Parathyroid adenoma (tissue), 2 donors: ENCODE measurements around the gene GKN2.

Source experiments
- H2AFZ ChIP-seq: fragments of 300-600 bp; sonication (generic); one replicate; pipeline ENCODE4 v1.7.0; 2017; ENCODE audit warnings: antibody characterized with exemption, mild to moderate bottlenecking
- H3K27ac ChIP-seq: fragments of 300-600 bp; sonication (generic); one replicate; pipeline ENCODE4 v1.7.0; 2017
- H3K27me3 ChIP-seq: fragments of 300-600 bp; sonication (generic); one replicate; pipeline ENCODE4 v1.7.0; 2017; ENCODE audit warnings: low read length; ENCODE audit not compliant: control insufficient read depth, insufficient read depth
- H3K36me3 ChIP-seq: fragments of 300-600 bp; sonication (generic); one replicate; pipeline ENCODE4 v1.7.0; 2017; ENCODE audit warnings: low read length; ENCODE audit not compliant: control insufficient read depth, insufficient read depth
- H3K4me1 ChIP-seq: fragments of 300-600 bp; sonication (generic); one replicate; pipeline ENCODE4 v1.7.0; 2017; ENCODE audit warnings: control low read depth
- H3K4me2 ChIP-seq: fragments of 300-600 bp; sonication (generic); one replicate; pipeline ENCODE4 v1.7.0; 2017; ENCODE audit warnings: low read length
- H3K4me3 ChIP-seq: fragments of 300-600 bp; sonication (generic); one replicate; pipeline ENCODE4 v1.7.0; 2017; ENCODE audit warnings: low read depth, low read length
- H3K79me2 ChIP-seq: fragments of 300-600 bp; sonication (generic); one replicate; pipeline ENCODE4 v1.7.0; 2017; ENCODE audit warnings: control low read depth
- H3K9ac ChIP-seq: fragments of 300-600 bp; sonication (generic); one replicate; pipeline ENCODE4 v1.7.0; 2017; ENCODE audit warnings: mild to moderate bottlenecking
- H3K9me3 ChIP-seq: fragments of 300-600 bp; sonication (generic); one replicate; pipeline ENCODE4 v1.7.0; 2017; ENCODE audit warnings: low read length; ENCODE audit not compliant: control insufficient read depth
- CTCF ChIP-seq: fragments of 300-600 bp; sonication (generic); IDR thresholded peaks from one replicate; pipeline ENCODE4 v1.7.0; 2017; ENCODE audit warnings: antibody characterized with exemption, mild to moderate bottlenecking
- donor health status: primary hyperparathyroidism.

The GKN2 gene

GRCh38 chr2:68951899-68952298 is 794 bp downstream of the GKN2 start:
- no peak overlapping the region for H3K4me2 ChIP-seq
- H3K9ac ChIP-seq, result no peak overlapping the region
- no peak for TF ChIP-seq CTCF
- no peak overlapping the region for H3K4me3 ChIP-seq
- no peak overlapping the region for H3K27ac ChIP-seq
- no peaks in the 10 kb centered on the region for H3K36me3 ChIP-seq
- H3K4me1 ChIP-seq, result no peaks in the 10 kb centered on the region
- H2AFZ ChIP-seq, result no peak overlapping the region
- H3K79me2 ChIP-seq, result no peaks in the 10 kb centered on the region
- H3K9me3 ChIP-seq, result no peaks in the 10 kb centered on the region
- H3K27me3 ChIP-seq, result no peaks in the 10 kb centered on the region

GRCh38 chr2:68948710-68949109 is 4.0 kb downstream of the GKN2 start:
- Histone ChIP-seq H3K4me2 (no peak overlapping the region), H3K27ac (no peak overlapping the region), H3K36me3 (no peaks in the 10 kb centered on the region), H2AFZ (no peak overlapping the region), H3K4me1 (no peaks in the 10 kb centered on the region), H3K27me3 (no peaks in the 10 kb centered on the region), H3K79me2 (no peaks in the 10 kb centered on the region), H3K9ac (no peak overlapping the region), H3K4me3 (no peak overlapping the region), H3K9me3 (no peaks in the 10 kb centered on the region)
- TF ChIP-seq CTCF, result no peak

- no peaks in the 10 kb centered on the region for H3K27me3 ChIP-seq
- no peak overlapping the region for H3K27ac ChIP-seq
- H3K9ac ChIP-seq, result no peak overlapping the region
- no peak overlapping the region for H3K4me2 ChIP-seq
- no peaks in the 10 kb centered on the region for H3K36me3 ChIP-seq
- H3K4me3 ChIP-seq, result no peak overlapping the region
- H3K4me1 ChIP-seq, result no peaks in the 10 kb centered on the region
- no peak for TF ChIP-seq CTCF
- H2AFZ ChIP-seq, result no peak overlapping the region
- H3K79me2 ChIP-seq, result no peaks in the 10 kb centered on the region
- H3K9me3 ChIP-seq, result no peaks in the 10 kb centered on the region
Observed at GRCh38 chr2:68946117-68946516, 6.6 kb downstream of the GKN2 start.

GRCh38 chr2:68943581-68944568 is 8.8 kb downstream of the GKN2 start:
- Histone ChIP-seq H3K27me3 (no peaks in the 10 kb centered on the region), H3K4me2 (peak overlapping the region; percentile 14), H3K79me2 (no peaks in the 10 kb centered on the region), H3K36me3 (no peaks in the 10 kb centered on the region), H3K4me3 (no peak overlapping the region), H3K9me3 (no peaks in the 10 kb centered on the region), H3K4me1 (no peaks in the 10 kb centered on the region), H2AFZ (peak overlapping the region; percentile 58), H3K27ac (no peak overlapping the region), H3K9ac (no peak overlapping the region)
- peak; percentile 83 for TF ChIP-seq CTCF
